Fibroblast of the conjunctiva (primary cell): ENCODE measurements around the gene KHDC3L.
"Not testable (repeated sequence)": the region's sequence is repeated elsewhere in the genome, so short reads cannot be mapped to it uniquely, and the experiment has no call there.

Source experiments
- DNase-seq: peaks from one replicate; pipeline ENCODE4 v3.0.0-alpha.2; 2010; ENCODE audit warnings: low read depth

Gene KHDC3L

DNA sequence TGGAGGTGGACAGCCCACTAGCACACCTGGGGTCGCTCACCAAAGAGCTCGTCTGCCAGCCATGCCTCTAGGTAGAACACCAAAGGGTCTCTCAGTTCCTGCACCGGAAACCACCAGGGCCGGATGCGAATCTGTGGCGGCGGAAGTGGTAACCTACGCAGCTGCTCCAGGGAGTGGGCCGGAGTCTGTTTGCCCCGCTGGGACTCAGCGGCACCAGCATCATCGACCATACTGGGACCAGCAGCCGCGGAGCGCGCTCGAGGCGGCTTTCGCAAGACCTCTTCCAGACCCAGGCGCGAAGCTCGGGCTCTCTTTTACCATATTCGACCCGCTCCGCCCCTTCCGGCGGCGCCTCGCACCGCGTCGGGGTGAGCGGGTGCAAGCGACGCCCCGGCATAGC is 7.1 kb downstream of the KHDC3L start, which contains the start of gene OOEP:
OOEP (minus strand) TSS at position 335 of the 400 bp plus-strand sequence; CDS start at position 230, 105 bp downstream.
- no peak for DNase-seq

DNA sequence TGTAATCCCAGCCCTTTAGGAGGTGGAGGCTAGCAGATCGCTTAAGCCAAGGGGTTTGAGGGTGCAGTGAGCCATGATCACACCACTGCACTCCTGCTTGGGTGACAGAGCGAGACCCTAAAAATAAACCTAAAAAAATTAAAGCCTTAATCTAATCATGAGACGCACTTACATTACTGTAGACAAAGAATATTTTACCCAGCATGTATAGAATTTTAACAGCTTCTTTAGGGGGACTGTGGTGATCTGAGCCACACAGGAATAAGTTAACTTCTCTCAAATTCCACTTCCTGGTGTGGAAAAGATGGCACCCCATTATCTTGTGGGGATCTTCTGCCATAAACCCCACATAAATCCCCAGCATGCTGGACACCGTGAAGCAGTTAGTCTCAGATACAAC is 9.5 kb downstream of the KHDC3L start:
- no peak for DNase-seq

DNA sequence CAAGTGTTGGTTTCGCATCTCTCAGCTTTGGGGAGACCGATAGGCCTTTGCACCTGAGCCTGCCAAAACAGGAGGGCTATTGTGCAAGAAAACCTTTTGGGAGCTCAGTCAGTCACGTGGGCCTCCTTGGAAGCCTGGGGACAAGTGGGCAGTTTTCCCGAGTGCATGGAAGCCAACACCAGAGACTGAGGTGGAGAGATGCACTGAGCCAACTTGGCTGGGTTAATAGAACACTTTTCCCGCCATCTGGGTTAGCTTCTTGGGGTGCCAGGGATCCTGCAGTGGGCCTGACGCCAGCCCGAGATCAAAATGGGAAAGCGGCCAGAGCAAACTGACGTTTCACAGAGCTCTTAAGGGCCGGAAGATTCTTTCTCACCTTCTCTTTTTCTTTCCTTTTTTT is 10.1 kb downstream of the KHDC3L start:
- DNase-seq: no peak

DNA sequence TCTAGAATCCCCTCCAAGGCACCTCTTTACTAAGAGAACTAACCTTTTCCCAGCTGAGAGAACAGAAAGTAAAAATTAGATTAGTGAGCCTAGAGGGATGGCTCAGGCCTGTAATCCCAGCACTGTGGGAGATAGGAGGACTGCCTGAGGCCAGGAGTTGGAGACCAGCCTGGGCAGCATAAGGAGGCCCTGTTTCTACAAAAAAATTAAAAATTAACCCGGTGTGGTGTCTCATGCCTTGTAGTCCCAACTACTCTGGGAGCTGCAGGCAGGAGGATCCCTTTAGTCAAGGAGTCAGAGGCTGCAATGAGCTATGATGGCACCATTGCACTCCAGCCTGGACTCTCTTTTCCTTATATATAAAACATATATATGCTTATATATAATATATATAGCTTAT is 12.8 kb downstream of the KHDC3L start:
- DNase-seq: no peak

DNA sequence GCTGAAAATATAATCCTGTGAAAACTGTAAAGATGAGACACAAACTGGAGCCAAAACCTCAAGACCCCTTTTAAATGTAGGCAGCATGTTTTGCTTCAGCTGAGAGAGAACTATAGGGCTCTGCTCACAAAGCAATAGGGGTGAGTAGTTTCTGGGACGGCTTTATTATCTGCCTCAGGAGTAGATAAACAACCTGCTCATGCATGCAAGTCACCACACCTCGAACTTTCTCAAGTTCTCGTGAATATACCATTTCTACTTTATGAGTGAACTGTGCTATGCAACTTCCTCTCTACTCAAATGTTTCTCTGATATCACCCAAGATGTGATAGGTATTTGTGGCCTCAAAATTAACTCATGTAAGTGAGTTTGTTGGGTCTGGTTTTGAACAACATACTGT is 14.8 kb downstream of the KHDC3L start:
- DNase-seq: no peak

DNA sequence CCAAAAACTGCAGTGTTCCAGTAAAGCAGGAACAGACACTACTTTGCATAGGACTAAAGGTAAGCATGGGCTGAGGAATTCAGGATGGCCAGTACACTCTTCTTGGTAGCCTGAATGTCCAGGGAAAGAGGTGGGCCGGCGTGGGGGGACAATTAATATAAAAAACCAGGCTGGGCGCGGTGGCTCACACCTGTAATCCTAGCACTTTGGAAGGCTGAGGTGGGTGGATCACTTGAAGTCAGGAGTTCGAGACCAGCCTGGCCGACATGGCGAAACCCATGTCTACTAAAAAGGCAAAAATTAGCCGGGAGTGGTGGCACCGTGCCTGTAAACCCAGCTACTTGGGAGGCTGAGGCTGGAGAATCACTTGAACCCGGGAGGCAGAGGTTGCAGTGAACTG is 19.1 kb downstream of the KHDC3L start:
- not testable (repeated sequence) for DNase-seq

DNA sequence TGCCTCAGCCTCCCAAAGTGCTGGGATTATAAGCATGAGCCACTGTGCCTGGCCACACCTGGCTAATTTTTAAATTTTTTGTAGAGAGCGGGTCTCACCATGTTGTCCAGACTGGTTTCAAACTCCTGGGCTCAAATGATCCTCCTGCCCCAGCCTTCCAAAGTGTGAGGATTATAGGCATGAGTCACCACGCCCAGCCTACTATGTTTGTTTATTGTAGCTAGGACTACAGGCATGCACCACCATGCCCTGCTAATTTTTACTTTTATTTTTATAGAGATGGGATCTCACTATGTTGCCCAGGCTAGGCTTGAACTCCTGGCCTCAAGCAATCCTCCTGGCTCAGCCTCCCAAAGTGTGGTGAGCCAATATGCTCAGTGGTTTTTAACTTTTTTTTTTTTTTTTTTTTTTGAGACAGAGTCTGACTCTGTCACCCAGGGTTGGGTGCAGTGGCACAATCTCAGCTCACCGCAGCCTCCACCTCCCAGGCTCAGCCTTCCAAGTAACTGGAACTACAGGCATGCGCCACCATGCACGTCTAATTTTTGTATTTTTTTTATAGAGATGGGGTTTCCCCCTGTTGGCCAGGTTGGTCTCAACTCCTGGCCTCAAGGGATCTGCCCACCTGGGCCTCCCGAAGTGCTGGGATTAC is 20.1 kb downstream of the KHDC3L start:
- no peak for DNase-seq

DNA sequence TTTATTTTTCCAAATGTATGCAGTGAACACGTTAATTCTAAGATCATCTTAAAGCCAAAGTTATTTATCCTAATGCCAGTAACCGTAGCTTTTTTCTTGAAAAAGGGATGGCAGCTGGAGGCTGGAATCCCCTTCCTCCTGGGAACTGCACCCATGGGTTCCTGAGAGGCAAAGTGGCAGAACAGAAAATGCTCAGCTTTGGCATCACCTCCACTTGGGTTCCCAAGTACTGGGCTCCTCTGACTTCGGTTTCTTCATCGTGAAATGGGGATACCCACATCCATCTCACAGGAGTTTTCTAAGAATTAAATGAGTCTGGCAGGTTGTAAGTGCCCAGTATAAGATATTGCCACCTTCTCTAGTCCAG is 26.0 kb downstream of the KHDC3L start:
- DNase-seq: no peak

DNA sequence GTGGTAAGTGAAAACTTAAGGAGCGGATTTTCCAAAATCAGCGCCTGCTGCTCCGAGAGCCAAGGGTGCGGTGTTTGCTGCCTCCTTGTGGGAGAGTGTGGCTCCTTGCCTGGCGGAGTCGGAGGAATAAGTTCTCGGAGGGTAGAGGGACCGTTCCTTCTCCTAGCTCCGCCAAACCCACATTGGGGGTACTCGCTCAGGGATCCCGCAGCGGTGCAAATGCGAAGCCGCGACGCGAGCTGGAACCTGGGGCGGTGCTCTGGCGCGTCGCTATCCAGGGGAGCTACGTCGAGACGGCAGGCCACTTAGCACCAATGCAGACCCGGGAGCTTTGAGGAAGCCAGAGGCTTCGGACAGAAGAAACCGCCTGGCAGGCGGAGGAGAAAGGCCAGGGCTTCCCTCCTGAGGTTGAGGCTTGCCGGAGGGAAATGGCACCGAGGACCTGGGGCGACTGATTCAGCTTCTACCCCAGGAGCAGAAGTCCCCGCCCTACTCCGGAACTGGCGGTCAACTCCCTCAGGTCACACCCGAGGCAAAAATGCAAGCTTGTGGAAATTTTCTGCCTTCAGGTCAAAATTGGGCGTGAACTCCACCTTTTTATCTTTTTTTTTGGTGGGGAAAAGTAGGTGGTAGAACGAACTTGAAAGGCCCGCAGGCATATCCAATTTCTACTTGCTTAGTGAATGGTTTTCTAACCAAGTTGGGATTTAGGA is 26.5 kb downstream of the KHDC3L start:
- DNase-seq: peak; percentile 29

DNA sequence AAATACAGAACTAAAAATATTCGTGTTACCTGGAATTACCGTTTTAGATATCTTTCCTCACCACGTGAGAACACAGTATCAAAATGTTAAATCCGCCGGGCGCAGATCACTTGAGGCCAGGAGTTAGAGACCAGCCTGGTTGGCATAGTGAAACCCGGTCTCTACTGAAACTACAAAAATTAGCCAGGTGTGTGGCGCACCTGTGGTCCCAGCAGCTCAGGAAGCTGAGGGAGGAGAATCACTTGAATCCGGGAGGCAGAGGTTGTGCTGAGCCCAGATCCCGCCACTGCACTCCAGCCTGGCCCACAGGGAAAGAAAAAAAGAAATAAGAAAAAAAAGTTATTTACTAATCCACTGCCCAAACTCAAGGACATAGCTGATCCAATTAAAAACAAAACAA is 27.4 kb downstream of the KHDC3L start:
- DNase-seq: no peak

DNA sequence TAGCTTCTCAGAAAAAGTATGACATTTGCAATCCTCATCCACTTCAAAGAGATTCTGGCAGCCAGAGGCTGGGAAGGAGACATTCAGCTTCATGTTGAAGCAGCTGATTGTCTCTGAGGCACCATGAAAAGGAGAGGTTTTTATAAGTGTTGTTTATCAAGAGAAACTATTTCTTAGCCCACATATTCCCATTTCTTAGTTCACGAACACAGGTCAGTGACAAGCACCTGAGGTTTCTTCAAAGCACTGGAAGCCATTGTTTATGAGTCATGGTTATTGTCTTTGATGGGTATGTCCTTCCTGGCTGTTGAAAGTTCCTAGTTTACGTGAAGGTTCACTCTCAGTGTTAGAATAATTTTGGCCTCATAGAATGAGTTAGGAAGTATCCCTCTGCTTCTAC is 29.2 kb downstream of the KHDC3L start:
- no peak for DNase-seq

DNA sequence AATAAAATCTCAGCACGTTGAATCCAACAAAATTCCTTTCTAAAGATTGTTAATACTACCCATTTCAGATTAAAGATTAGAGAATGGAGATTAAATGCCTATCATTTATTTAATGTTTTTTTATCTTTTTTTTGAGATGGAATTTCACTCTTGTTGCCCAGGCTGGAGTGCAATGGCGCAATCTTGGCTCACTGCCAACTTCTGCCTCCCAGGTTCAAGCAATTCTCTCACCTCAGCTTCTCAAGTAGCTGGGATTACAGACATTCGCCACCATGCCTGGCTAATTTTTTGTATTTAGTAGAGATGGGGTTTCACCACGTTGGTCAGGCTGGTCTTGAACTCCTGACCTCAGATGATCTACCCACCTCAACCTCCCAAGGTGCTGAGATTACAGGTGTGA is 29.7 kb downstream of the KHDC3L start:
- DNase-seq: not testable (repeated sequence)

DNA sequence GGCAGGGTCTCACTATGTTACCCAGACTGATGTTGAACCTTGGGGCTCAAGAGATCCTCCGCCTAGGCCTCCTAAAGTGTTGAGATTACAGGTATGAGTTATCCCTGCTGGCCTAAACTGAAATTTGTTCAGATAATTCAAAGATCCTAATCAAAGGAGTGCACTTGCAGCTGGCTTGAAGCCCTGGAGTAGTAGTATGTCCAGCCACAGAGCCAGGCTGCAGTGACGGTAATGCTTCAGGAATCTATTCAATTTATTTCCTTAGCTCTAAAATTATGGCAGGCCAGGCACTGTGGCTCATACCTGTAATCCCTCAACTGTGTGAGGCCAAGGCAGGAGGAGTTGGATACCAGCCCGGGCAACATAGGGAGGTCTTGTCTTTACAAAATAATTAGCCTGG is 30.8 kb downstream of the KHDC3L start:
- no peak for DNase-seq

DNA sequence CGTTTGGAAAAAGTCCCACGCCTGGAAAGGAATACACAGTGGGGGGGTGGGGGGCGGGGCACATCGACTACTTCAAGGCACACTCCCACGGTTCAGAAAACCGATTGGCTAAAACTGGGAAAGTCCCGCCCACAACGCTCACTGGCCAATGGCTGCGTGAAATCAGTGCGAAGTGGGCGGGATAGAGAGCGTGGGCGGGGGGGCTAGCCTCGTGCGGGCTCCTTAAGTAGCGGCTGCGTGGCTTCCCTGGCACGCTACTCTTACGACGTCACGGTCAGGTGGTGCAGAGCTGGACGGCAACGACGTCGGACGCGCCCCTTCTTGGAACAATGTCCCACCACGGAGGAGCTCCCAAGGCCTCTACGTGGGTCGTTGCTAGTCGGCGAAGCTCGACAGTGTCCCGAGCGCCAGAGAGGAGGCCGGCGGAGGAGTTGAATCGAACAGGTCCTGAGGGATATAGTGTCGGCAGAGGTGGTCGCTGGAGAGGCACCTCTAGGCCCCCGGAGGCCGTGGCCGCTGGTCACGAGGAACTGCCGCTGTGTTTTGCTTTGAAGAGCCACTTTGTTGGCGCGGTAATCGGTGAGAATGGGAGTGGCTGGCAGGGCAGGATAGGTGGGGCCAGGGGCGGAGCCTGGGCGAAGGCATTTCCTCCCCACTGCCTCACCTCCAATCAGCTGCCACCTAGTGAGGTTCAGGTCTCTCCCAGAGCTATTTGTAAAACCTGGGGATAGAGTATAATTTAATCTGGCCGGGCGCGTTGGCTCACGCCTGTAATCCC is 32.3 kb downstream of the KHDC3L start, which contains the start of gene DDX43:
DDX43 (plus strand) TSS at position 252 of the 778 bp plus-strand sequence; CDS start at position 330, 78 bp downstream.
- DNase-seq: no peak

DNA sequence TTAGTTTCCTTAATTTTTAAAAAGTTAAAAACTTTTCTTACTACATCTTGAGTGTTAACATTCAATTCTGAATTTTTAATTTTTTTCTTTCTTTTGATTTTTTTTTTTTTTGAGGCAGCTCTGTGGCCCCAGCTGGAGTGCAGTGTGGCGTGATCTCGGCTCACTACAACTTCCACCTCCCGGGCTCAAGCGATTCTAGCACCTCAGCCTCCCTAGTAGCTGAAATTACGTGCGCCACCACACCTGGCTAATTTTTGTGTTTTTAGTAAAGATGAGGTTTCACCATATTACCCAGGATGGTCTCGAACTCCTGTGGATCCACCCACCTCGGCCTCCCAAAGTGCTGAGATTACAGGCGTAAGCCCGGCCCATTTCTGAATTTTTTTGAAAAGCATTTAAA is 33.4 kb downstream of the KHDC3L start:
- DNase-seq: no peak

DNA sequence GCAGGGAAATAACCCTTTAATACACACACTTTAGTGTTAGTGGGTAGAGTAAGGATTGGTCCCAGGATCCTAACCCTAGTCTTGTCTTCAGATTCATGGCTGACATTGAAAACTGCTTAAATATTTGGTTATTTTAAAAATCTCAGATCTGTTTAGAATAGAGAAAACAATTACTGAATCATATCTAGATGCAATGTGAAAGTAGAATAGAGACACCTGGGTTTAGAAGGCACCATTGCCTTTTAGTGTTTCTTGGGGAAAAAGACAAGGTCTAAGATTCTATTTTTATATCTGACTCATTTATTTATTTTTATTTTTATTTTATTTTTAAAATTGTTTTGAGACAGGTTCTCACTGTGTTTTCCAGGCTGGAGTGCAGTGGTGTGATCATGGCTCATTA is 38.2 kb downstream of the KHDC3L start:
- DNase-seq: no peak

DNA sequence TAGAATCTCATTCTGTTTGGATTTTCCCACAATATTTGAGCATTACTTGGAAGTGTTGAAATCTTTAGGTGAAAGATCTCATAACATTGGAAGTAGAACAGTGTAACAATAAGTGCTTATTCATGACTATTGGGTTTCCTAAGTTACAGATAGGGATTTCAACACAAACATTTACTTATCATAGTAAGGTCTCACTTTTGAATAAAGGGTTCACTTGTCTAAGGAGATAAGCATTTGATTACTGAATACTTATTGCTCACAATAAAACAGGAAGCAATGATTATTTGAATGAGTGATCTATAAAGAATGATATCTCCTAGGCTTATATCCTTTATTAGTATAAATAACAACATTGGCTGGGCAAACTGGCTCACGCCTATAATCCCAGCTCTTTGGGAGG is 46.9 kb downstream of the KHDC3L start:
- no peak for DNase-seq

DNA sequence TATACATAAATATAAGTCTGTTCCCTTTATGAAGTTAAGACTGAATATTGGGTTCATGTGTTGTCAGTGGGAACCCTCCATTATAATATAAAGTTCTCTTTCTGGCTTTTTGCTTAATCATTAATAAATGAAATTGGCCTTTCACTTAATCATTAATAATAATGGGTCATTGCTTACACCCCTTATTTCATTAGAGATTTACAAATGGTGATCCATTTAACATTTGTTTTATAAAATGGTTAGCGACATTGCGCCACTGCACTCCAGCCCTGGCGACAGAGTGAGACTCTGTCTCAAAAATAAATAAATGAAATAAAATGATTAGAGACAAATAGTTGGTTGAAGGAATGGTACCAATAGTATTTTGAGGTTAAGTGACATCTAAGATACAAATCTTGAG is 50.6 kb downstream of the KHDC3L start:
- DNase-seq: no peak
